Peyer's patch (tissue), 4 donors: Measurements from ENCODE around the gene ISOC2. TPM values are rescaled to one million over a fixed set of nuclear protein-coding genes. Genes with fewer than 3 reads are reported as not detected.
A peak's percentile ranks its signal among the peaks of the same experiment; 100 is the strongest.
"Not testable (repeated sequence)": the region's sequence is repeated elsewhere in the genome, so short reads cannot be mapped to it uniquely, and the experiment has no call there.

Experiments used
- DNase-seq, 3 donors: peaks; one replicate each; pipeline ENCODE4 v3.0.0-alpha.2; 2017 to 2019
- H3K27ac ChIP-seq, 4 donors: fragments of 200-600 bp; sonication (generic); one replicate each; pipeline ENCODE4 v1.5.1; 2016 to 2019
- H3K27me3 ChIP-seq, 2 donors: fragments of 200-600 bp; sonication (generic); one replicate each; pipeline ENCODE4 v1.5.1; 2019
- H3K36me3 ChIP-seq, 3 donors: fragments of 200-600 bp; sonication (generic); one replicate each; pipeline ENCODE4 v1.5.1; 2016 to 2019
- H3K4me1 ChIP-seq, 4 donors: fragments of 200-600 bp; sonication (generic); one replicate each; pipeline ENCODE4 v1.5.1; 2016 to 2019
- H3K4me3 ChIP-seq, 4 donors: fragments of 200-600 bp; sonication (generic); 1 replicate in 3 of 4; 2 replicates in 1 of 4; pipeline ENCODE4 v1.5.1; 2016 to 2019; ENCODE audit warnings: mild to moderate bottlenecking in 1 of 4
- H3K9me3 ChIP-seq, 4 donors: fragments of 200-600 bp; sonication (generic); one replicate each; pipeline ENCODE4 v1.5.1; 2016 to 2019; ENCODE audit warnings: mild to moderate bottlenecking in 1 of 4
- CTCF ChIP-seq, 6 experiments: fragments of 450-650 bp in 4 of 6; fragments of 200-600 bp in 2 of 6; sonication (generic) in 1 of 6; IDR thresholded peaks; one replicate each; pipeline ENCODE4 v1.5.1; 2017 to 2019; ENCODE audit warnings: antibody characterized with exemption in 6 of 6, mild to moderate bottlenecking in 3 of 6, moderate library complexity in 1 of 6
- POLR2A ChIP-seq, 2 donors: fragments of 450-650 bp; IDR thresholded peaks; one replicate each; pipeline ENCODE4 v1.5.1; 2017; ENCODE audit warnings: antibody characterized with exemption in 2 of 2, mild to moderate bottlenecking in 2 of 2, moderate library complexity in 2 of 2
- total RNA-seq, 4 donors: library from RNA; depleted of rRNA; stranded (reverse); fragments of >200 nt; gene quantifications; one replicate each; pipeline ENCODE4 v1.1.0, GENCODE V29; 2016

The ISOC2 gene
- total RNA-seq, 4 donors from 2014 or later: 28.1 to 102 (median 60.0) TPM

GRCh38 chr19:55503157-55503501 is 41.7 kb upstream of the ISOC2 start:
- Histone ChIP-seq H3K27me3 (no peaks in the 10 kb centered on the region), H3K4me1 (peaks cover 0 to 4% (median 2%) of the 10 kb centered on the region in 4 donors), H3K27ac (peak overlapping the region in 1 of 4 donors; percentile 90), H3K4me3 (peak overlapping the region in 2 of 4 donors; percentile 50 to 57), H3K36me3 (no peaks in the 10 kb centered on the region), H3K9me3 (no peaks in the 10 kb centered on the region)
- DNase-seq: no peak
- TF ChIP-seq CTCF (IDR thresholded peaks at IDR 0.05) (no peak), POLR2A (IDR thresholded peaks at IDR 0.05) (no peak)

- Histone ChIP-seq H3K9me3 (no peaks in the 10 kb centered on the region), H3K36me3 (no peaks in the 10 kb centered on the region), H3K27ac (no peak overlapping the region), H3K4me1 (peaks cover 0 to 4% (median 2%) of the 10 kb centered on the region in 4 donors), H3K4me3 (no peak overlapping the region), H3K27me3 (no peaks in the 10 kb centered on the region)
- TF ChIP-seq CTCF (IDR thresholded peaks at IDR 0.05): no peak
- TF ChIP-seq POLR2A (IDR thresholded peaks at IDR 0.05): no peak
- DNase-seq: no peak
Observed at GRCh38 chr19:55502197-55502952, 40.9 kb upstream of the ISOC2 start.

- Histone ChIP-seq H3K9me3 (no peaks in the 10 kb centered on the region), H3K27me3 (no peaks in the 10 kb centered on the region), H3K4me1 (peaks cover 0 to 4% (median 2%) of the 10 kb centered on the region in 4 donors), H3K27ac (no peak overlapping the region), H3K36me3 (no peaks in the 10 kb centered on the region), H3K4me3 (no peak overlapping the region)
- TF ChIP-seq POLR2A (IDR thresholded peaks at IDR 0.05) (no peak), CTCF (IDR thresholded peaks at IDR 0.05) (no peak)
- no peak for DNase-seq
Observed at GRCh38 chr19:55500368-55500952, 39.0 kb upstream of the ISOC2 start.

- Histone ChIP-seq H3K36me3 (no peaks in the 10 kb centered on the region), H3K27ac (no peak overlapping the region), H3K27me3 (no peaks in the 10 kb centered on the region), H3K9me3 (no peaks in the 10 kb centered on the region), H3K4me1 (peaks cover 0 to under 1% (median under 1%) of the 10 kb centered on the region in 4 donors), H3K4me3 (no peak overlapping the region)
- DNase-seq: no peak
- TF ChIP-seq POLR2A (IDR thresholded peaks at IDR 0.05) (no peak), CTCF (IDR thresholded peaks at IDR 0.05) (no peak)
Observed at GRCh38 chr19:55498246-55498840, 36.9 kb upstream of the ISOC2 start.

- Histone ChIP-seq H3K36me3 (no peaks in the 10 kb centered on the region), H3K27me3 (no peaks in the 10 kb centered on the region), H3K27ac (no peak overlapping the region), H3K4me1 (no peaks in the 10 kb centered on the region), H3K4me3 (no peak overlapping the region), H3K9me3 (no peaks in the 10 kb centered on the region)
- TF ChIP-seq POLR2A (IDR thresholded peaks at IDR 0.05) (no peak), CTCF (IDR thresholded peaks at IDR 0.05) (no peak)
- DNase-seq: no peak
Observed at GRCh38 chr19:55497763-55498162, 36.3 kb upstream of the ISOC2 start.

- H3K27ac ChIP-seq: not testable (repeated sequence)
Observed at GRCh38 chr19:55496820-55497219, 35.4 kb upstream of the ISOC2 start.

More at GRCh38 chr19:55496820-55497219, 35.4 kb upstream of the ISOC2 start:
- not testable (repeated sequence) for DNase-seq, H3K36me3 ChIP-seq, H3K27me3 ChIP-seq, H3K9me3 ChIP-seq, H3K4me3 ChIP-seq, H3K4me1 ChIP-seq
